Nephron progenitor cell (in vitro differentiated cells): ENCODE results near the gene DTX1.

Experiments used
- DNase-seq: peaks from one replicate; pipeline ENCODE4 v3.0.0; 2021
- H3K27ac Mint-ChIP-seq: 2 replicates; pipeline ENCODE4 v1.8.0; 2021; ENCODE audit warnings: mild to moderate bottlenecking, moderate library complexity, mixed read lengths
- H3K27me3 Mint-ChIP-seq: 2 replicates; pipeline ENCODE4 v1.8.0; 2021; ENCODE audit warnings: mild to moderate bottlenecking, low read depth, mixed read lengths; ENCODE audit not compliant: poor library complexity
- H3K36me3 Mint-ChIP-seq: 2 replicates; pipeline ENCODE4 v1.8.0; 2021; ENCODE audit warnings: low read depth, mixed read lengths
- H3K4me1 Mint-ChIP-seq: 2 replicates; pipeline ENCODE4 v1.8.0; 2021; ENCODE audit warnings: mixed read lengths
- H3K4me3 Mint-ChIP-seq: 2 replicates; pipeline ENCODE4 v1.8.0; 2021; ENCODE audit warnings: mild to moderate bottlenecking, moderate library complexity, mixed read lengths
- H3K9me3 Mint-ChIP-seq: 2 replicates; pipeline ENCODE4 v1.8.0; 2021; ENCODE audit warnings: mild to moderate bottlenecking, moderate library complexity, mixed read lengths
- TF ChIP-seq, protein P1 (sequence below): fragments of 200-600 bp; sonication (generic); IDR thresholded peaks from 2 replicates; pipeline ENCODE4 v1.5.0; 2021; ENCODE audit warnings: antibody characterized with exemption

The DTX1 gene

DNA sequence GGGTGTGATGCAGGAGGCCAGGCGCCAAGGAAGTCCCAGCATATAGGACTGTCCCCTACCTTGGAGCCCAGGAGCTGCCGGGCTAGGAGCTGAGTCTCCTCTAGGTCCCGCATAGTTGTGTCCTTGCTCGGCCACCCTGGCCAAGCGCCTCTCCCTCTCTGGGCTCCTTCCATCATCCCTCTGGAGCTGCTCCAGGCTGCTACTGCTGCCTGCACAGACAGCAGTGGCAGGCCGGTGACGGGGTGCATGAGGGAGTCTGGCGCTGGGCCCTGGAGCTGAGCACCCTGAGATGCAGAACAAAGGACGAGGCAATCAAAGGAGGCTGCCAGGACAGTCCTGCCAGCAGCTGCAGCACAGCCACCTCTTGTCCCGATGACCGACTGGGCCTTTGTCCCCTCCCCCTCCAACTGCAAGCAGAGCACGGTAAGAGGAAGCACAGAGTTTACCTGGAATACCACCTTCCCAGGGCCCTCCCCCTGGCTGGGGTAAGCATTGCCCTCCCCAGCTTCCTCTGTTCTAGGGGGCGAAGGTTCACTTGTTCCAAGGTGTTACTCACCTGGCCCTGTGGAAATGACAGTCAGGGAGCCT, 10.4 kb downstream of the DTX1 start:
- Mint-ChIP-seq H3K36me3 (no peaks in the 10 kb centered on the region), H3K27ac (no peak overlapping the region), H3K9me3 (no peaks in the 10 kb centered on the region), H3K27me3 (peaks cover 52% of the 10 kb centered on the region), H3K4me3 (no peak overlapping the region), H3K4me1 (peaks cover 31% of the 10 kb centered on the region)
- TF ChIP-seq, protein P1, sequence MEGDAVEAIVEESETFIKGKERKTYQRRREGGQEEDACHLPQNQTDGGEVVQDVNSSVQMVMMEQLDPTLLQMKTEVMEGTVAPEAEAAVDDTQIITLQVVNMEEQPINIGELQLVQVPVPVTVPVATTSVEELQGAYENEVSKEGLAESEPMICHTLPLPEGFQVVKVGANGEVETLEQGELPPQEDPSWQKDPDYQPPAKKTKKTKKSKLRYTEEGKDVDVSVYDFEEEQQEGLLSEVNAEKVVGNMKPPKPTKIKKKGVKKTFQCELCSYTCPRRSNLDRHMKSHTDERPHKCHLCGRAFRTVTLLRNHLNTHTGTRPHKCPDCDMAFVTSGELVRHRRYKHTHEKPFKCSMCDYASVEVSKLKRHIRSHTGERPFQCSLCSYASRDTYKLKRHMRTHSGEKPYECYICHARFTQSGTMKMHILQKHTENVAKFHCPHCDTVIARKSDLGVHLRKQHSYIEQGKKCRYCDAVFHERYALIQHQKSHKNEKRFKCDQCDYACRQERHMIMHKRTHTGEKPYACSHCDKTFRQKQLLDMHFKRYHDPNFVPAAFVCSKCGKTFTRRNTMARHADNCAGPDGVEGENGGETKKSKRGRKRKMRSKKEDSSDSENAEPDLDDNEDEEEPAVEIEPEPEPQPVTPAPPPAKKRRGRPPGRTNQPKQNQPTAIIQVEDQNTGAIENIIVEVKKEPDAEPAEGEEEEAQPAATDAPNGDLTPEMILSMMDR, result no peak
- DNase-seq, result no peak

DNA sequence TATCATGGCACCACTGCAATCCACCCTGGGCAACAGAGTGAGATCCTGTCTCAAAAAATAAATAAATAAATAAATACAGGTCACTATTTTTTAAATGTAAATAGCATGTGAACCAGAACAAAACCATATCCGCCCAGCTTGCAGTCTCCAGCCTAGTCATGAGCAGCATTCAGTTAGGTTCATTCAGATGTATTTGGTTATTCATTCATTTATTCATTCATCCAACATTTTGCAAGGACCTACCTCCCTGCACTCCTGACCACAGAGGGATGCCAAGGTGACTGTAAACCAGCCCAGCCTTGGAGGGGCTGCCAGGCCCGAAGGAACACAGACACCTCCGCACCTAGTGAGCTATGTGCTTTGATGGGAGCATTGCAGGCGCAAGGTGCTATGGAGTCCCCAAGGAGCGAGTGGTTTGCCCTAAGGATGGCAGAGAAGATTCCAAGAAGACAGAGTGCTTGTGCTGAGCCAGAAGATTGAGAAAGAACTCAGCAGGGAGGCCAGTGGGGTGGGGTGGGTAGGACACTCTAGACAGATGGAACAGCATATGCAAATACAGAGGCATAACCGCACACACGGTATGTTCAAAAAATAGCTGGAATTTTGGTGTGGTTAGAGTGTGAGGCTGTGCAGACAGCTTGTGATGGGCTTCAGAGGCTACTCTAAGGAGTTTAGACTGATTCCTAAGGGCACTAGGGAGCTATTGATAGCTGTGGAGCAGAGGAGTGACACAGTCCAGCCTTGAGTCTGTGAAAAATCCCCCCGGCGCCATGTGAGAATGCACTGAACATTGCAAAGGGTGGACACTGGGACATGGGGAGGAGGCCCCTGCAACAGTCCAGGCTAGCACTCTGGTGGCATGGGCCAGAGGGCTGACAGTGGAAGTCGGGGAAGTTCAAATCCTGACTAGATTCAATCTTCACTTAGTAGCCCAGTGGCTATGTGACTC, 11.7 kb downstream of the DTX1 start:
- no peak for DNase-seq
- H3K9me3 Mint-ChIP-seq, result no peaks in the 10 kb centered on the region
- no peaks in the 10 kb centered on the region for H3K36me3 Mint-ChIP-seq
- no peak overlapping the region for H3K27ac Mint-ChIP-seq
- H3K4me1 Mint-ChIP-seq, result peaks cover 22% of the 10 kb centered on the region
- H3K27me3 Mint-ChIP-seq, result peaks cover 49% of the 10 kb centered on the region
- TF ChIP-seq, protein P1, result no peak
- no peak overlapping the region for H3K4me3 Mint-ChIP-seq

DNA sequence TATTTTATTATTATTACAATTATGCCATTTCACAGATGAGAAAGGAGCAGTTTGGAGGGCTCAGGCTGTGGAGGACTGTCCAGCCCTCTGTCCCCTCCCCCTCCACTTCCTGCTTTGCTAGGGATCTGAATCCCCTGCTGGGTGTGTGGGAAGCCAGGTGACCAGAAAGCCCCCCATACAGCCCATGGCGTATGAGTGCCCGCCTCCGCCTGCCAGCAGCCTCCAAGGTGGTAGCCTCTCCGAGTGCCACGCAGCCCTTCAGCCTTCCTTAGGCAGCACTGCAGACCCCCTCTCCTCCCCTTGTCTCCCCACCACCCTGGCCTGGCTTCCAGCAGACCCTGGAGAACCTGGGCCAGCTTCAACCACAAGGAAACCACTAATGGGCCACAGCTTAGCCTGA, 12.6 kb downstream of the DTX1 start:
- Mint-ChIP-seq H3K4me1 (peaks cover 23% of the 10 kb centered on the region), H3K9me3 (no peaks in the 10 kb centered on the region), H3K27me3 (peaks cover 57% of the 10 kb centered on the region), H3K36me3 (no peaks in the 10 kb centered on the region), H3K27ac (peak overlapping the region; percentile 66), H3K4me3 (no peak overlapping the region)
- no peak for DNase-seq
- TF ChIP-seq, protein P1, result no peak

DNA sequence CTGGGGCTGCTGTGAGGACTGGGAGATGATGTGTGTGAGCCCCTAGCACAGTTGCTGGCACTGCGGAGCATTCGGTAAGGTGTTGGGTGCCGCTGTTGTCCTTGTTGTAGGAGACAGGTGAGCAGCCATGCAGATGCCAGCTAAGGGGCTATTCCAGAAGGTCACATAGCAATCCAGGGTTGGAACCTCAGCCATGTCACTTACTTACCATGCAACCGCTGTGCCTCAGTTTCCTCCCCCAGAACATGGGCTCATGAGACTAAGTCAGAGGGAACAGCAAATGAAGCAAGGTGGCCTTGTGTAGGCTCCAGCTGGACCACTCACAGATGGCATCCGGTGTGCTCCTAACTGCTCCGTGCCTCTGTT, 13.2 kb downstream of the DTX1 start:
- H3K4me3 Mint-ChIP-seq, result no peak overlapping the region
- H3K27ac Mint-ChIP-seq, result no peak overlapping the region
- peaks cover 24% of the 10 kb centered on the region for H3K4me1 Mint-ChIP-seq
- peaks cover 59% of the 10 kb centered on the region for H3K27me3 Mint-ChIP-seq
- TF ChIP-seq, protein P1, result no peak
- H3K36me3 Mint-ChIP-seq, result no peaks in the 10 kb centered on the region
- no peaks in the 10 kb centered on the region for H3K9me3 Mint-ChIP-seq
- no peak for DNase-seq

DNA sequence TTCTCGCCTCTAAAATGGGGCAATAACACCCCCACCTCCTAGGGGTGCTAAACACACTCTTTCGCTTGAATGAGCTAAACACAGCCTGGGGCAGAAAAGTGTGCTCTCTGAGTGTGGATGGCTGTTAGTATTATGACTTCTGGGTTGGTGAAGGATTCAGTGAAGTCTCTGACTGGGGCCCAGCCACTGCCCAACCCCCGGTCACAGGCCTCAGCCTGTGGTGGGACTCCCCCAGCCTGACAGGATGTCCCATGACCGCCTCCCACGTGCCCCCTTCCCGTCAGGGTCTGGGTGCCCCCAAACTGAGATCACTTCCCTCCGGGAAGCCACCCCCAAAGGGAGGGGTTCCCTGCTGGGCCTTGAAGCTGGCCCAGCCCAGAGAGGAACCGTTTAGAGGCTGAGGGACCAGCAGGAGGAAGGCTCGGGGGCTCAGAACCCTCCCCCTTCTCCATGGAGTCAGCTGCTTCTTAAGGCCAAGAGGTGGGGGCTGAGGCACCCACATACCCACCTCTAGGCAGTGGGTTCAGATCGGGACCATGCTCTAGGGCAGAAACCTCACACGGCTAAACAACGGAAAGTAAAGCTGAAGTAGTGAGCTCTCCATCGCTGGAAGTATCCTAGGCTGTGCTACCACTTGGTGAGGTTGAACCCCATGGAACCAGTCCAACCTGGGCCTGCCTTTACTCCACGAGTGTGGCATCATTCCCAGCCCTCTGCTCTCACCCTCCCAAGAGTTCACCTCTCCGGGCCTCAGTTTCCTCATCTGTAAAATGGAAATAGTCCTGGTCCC, 13.8 kb downstream of the DTX1 start:
- no peak overlapping the region for H3K27ac Mint-ChIP-seq
- peaks cover 61% of the 10 kb centered on the region for H3K27me3 Mint-ChIP-seq
- no peak for DNase-seq
- H3K36me3 Mint-ChIP-seq, result no peaks in the 10 kb centered on the region
- no peaks in the 10 kb centered on the region for H3K9me3 Mint-ChIP-seq
- peaks cover 24% of the 10 kb centered on the region for H3K4me1 Mint-ChIP-seq
- TF ChIP-seq, protein P1, result no peak
- no peak overlapping the region for H3K4me3 Mint-ChIP-seq
